ENCODE data around the gene LRRC57.
"Not testable (repeated sequence)": the region's sequence is repeated elsewhere in the genome, so short reads cannot be mapped to it uniquely, and the experiment has no call there.

The LRRC57 gene

GRCh38 chr15:42548249-42549031 lies at the start of gene LRRC57, which contains the start of gene HAUS2:
TSS of gene LRRC57 (minus strand) at chr15:42548793. CDS start at chr15:42548434, 359 bp downstream.
TSS of gene HAUS2 (plus strand) at chr15:42548838. CDS start at chr15:42548873, 35 bp downstream.
- DNase-seq (ENCODE audit: low read depth): peak; percentile 50

GRCh38 chr15:42595626-42596240 lies 47.1 kb upstream of the LRRC57 start:
- DNase-seq (ENCODE audit: low read depth): no peak

- DNase-seq (ENCODE audit: low read depth): no peak
Measured at GRCh38 chr15:42594095-42594494, 45.5 kb upstream of the LRRC57 start.

- peak; percentile 38 for DNase-seq (ENCODE audit: low read depth)
Measured at GRCh38 chr15:42593143-42593542, 44.5 kb upstream of the LRRC57 start.

- no peak for DNase-seq (ENCODE audit: low read depth)
Measured at GRCh38 chr15:42592716-42593115, 44.1 kb upstream of the LRRC57 start.

- no peak for DNase-seq (ENCODE audit: low read depth)
Measured at GRCh38 chr15:42591238-42591934, 42.8 kb upstream of the LRRC57 start.

- DNase-seq (ENCODE audit: low read depth): no peak
Measured at GRCh38 chr15:42590619-42591237, 42.1 kb upstream of the LRRC57 start.

- no peak for DNase-seq (ENCODE audit: low read depth)
Measured at GRCh38 chr15:42584031-42584765, 35.6 kb upstream of the LRRC57 start.

GRCh38 chr15:42582569-42583375 lies 34.2 kb upstream of the LRRC57 start:
- no peak for DNase-seq (ENCODE audit: low read depth)

GRCh38 chr15:42581272-42581730 lies 32.7 kb upstream of the LRRC57 start:
- peak; percentile 48 for DNase-seq (ENCODE audit: low read depth)

- DNase-seq (ENCODE audit: low read depth): no peak
Measured at GRCh38 chr15:42578984-42579537, 30.5 kb upstream of the LRRC57 start.

GRCh38 chr15:42577514-42578031 lies 29.0 kb upstream of the LRRC57 start:
- peak; percentile 83 for DNase-seq (ENCODE audit: low read depth)

- DNase-seq (ENCODE audit: low read depth): no peak
Measured at GRCh38 chr15:42576776-42577175, 28.2 kb upstream of the LRRC57 start.

- DNase-seq (ENCODE audit: low read depth): no peak
Measured at GRCh38 chr15:42576040-42576594, 27.5 kb upstream of the LRRC57 start.

GRCh38 chr15:42575188-42576039 lies 26.8 kb upstream of the LRRC57 start, which contains the start of gene STARD9:
TSS of gene STARD9 (plus strand) at chr15:42575606. CDS start at chr15:42575716, 110 bp downstream.
- peak; percentile 97 for DNase-seq (ENCODE audit: low read depth)

- no peak for DNase-seq (ENCODE audit: low read depth)
Measured at GRCh38 chr15:42558739-42559138, 10.1 kb upstream of the LRRC57 start.

GRCh38 chr15:42556550-42557207 lies 8.1 kb upstream of the LRRC57 start:
- not testable (repeated sequence) for DNase-seq (ENCODE audit: low read depth)

- no peak for DNase-seq (ENCODE audit: low read depth)
Measured at GRCh38 chr15:42553554-42553953, 5.0 kb upstream of the LRRC57 start.

Measured in stromal cell of bone marrow (primary cell).